Measurements from ENCODE around the gene EYA2. TPM values are rescaled to one million over a fixed set of nuclear protein-coding genes. Genes with fewer than 3 reads are reported as not detected.

EYA2 gene
- total RNA-seq, 1 experiment from 2014 or later: not detected

GRCh38 chr20:46914789-46915379, 20.2 kb downstream of the EYA2 start:
- H3K4me3 Mint-ChIP-seq (ENCODE audit: unreplicated experiment): no peak overlapping the region
- no peak for DNase-seq (ENCODE audit: unreplicated experiment)
- H3K4me1 Mint-ChIP-seq (ENCODE audit: insufficient read depth, unreplicated experiment): no peaks in the 10 kb centered on the region
- no peak for TF ChIP-seq CTCF (IDR thresholded peaks at IDR 0.05; ENCODE audit: unreplicated experiment)
- ChIA-PET POLR2A (no interaction called here), CTCF (no interaction called here)
- H3K9me3 Mint-ChIP-seq (ENCODE audit: unreplicated experiment): peaks cover 14% of the 10 kb centered on the region
- peaks cover 24% of the 10 kb centered on the region for H3K27me3 Mint-ChIP-seq (ENCODE audit: insufficient read depth, unreplicated experiment)
- no TSS peak for BruUV-seq (replicated peaks)
- H3K27ac Mint-ChIP-seq (ENCODE audit: low read depth, unreplicated experiment): no peak overlapping the region
- H3K36me3 Mint-ChIP-seq (ENCODE audit: insufficient read depth, unreplicated experiment): no peaks in the 10 kb centered on the region
- intact Hi-C loops (cut with micrococcal nuclease): no loop called here

DNA sequence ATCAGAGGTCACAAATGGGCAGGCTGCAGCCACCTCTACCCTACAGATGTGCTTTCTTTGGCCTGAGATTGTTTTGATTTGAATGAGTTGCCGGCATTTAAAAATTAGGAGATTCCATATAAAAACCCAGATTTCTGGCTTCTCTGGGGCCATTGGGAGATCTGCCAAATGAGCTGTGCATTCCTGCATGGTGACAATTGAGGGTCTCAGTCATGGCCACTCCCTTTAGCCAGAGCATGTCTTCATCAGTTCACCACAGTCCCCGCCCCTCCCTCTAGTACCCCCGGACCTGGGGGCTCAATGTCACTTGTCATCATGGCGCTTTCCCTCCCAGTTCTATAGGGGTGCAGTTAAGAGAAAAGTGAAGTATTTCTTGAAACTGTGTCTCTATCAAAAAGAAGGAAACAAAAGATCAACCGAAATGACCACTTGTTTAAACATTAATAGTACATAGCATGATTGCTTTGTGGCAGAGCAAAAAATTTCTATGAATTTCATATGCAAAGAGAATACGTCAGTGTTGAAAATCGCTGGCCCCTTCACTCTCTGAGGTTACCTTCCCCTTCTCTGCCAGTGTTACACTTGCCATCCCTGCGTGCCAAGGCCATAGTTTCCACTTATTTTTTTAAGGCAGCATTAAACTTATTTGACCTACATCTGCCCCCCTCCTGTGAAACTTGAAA, 21.1 kb downstream of the EYA2 start:
- intact Hi-C loops (cut with micrococcal nuclease): no loop called here
- no peaks in the 10 kb centered on the region for H3K36me3 Mint-ChIP-seq (ENCODE audit: insufficient read depth, unreplicated experiment)
- no peak overlapping the region for H3K4me3 Mint-ChIP-seq (ENCODE audit: unreplicated experiment)
- peaks cover 17% of the 10 kb centered on the region for H3K27me3 Mint-ChIP-seq (ENCODE audit: insufficient read depth, unreplicated experiment)
- no TSS peak for BruUV-seq (replicated peaks)
- H3K9me3 Mint-ChIP-seq (ENCODE audit: unreplicated experiment): peaks cover 14% of the 10 kb centered on the region
- no peaks in the 10 kb centered on the region for H3K4me1 Mint-ChIP-seq (ENCODE audit: insufficient read depth, unreplicated experiment)
- no peak for TF ChIP-seq CTCF (IDR thresholded peaks at IDR 0.05; ENCODE audit: unreplicated experiment)
- H3K27ac Mint-ChIP-seq (ENCODE audit: low read depth, unreplicated experiment): no peak overlapping the region
- DNase-seq (ENCODE audit: unreplicated experiment): no peak
- ChIA-PET POLR2A (no interaction called here), CTCF (no interaction called here)

DNA sequence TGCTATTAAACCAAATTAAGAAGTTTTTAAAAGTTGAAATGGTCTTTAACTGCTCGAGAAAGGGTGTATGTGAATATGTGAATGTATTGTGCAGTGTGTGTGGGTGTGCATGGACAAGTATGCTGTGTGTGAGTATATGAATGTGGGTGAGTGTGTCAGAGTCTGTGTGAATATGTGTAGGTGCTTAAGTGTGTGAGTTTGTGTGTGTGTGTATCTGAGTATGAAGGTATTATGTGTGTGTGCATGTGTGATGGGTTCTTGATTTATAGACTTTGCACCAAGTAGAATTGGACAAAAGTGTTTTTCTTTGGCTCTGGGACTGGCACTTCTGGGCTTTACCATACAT, 21.6 kb downstream of the EYA2 start:
- Mint-ChIP-seq H3K36me3 (ENCODE audit: insufficient read depth, unreplicated experiment) (no peaks in the 10 kb centered on the region), H3K4me1 (ENCODE audit: insufficient read depth, unreplicated experiment) (no peaks in the 10 kb centered on the region), H3K4me3 (ENCODE audit: unreplicated experiment) (no peak overlapping the region), H3K9me3 (ENCODE audit: unreplicated experiment) (peaks cover 14% of the 10 kb centered on the region), H3K27me3 (ENCODE audit: insufficient read depth, unreplicated experiment) (peaks cover 17% of the 10 kb centered on the region), H3K27ac (ENCODE audit: low read depth, unreplicated experiment) (no peak overlapping the region)
- DNase-seq (ENCODE audit: unreplicated experiment): no peak
- ChIA-PET POLR2A (interaction anchor here (0.6 kb wide), 1 partner anchor 563 kb away, joined by 3 read pairs; no protein-coding TSS in a partner anchor), CTCF (no interaction called here)
- no peak for TF ChIP-seq CTCF (IDR thresholded peaks at IDR 0.05; ENCODE audit: unreplicated experiment)
- intact Hi-C loops (cut with micrococcal nuclease): no loop called here
- no TSS peak for BruUV-seq (replicated peaks)

- Mint-ChIP-seq H3K36me3 (ENCODE audit: insufficient read depth, unreplicated experiment) (no peaks in the 10 kb centered on the region), H3K27me3 (ENCODE audit: insufficient read depth, unreplicated experiment) (peaks cover 14% of the 10 kb centered on the region), H3K4me3 (ENCODE audit: unreplicated experiment) (no peak overlapping the region), H3K27ac (ENCODE audit: low read depth, unreplicated experiment) (no peak overlapping the region), H3K4me1 (ENCODE audit: insufficient read depth, unreplicated experiment) (no peaks in the 10 kb centered on the region), H3K9me3 (ENCODE audit: unreplicated experiment) (peaks cover 13% of the 10 kb centered on the region)
- no peak for DNase-seq (ENCODE audit: unreplicated experiment)
- ChIA-PET CTCF (no interaction called here), POLR2A (interaction anchor here (0.6 kb wide), 1 partner anchor 563 kb away, joined by 3 read pairs; no protein-coding TSS in a partner anchor)
- BruUV-seq (replicated peaks): no TSS peak
- no peak for TF ChIP-seq CTCF (IDR thresholded peaks at IDR 0.05; ENCODE audit: unreplicated experiment)
- intact Hi-C loops (cut with micrococcal nuclease): no loop called here
Observed at GRCh38 chr20:46917155-46917554, 22.5 kb downstream of the EYA2 start.

Measured in MCF 10A (cell line).